GM18517 (cell line): ENCODE data around the gene ZNF385C.

ENCODE experiments used
- ATAC-seq: cut with Tn5 transposase; IDR thresholded peaks from one replicate; pipeline ENCODE4 v1.9.1; 2021; ENCODE audit warnings: mild to moderate bottlenecking, moderate library complexity; ENCODE audit not compliant: unreplicated experiment

Gene ZNF385C

DNA sequence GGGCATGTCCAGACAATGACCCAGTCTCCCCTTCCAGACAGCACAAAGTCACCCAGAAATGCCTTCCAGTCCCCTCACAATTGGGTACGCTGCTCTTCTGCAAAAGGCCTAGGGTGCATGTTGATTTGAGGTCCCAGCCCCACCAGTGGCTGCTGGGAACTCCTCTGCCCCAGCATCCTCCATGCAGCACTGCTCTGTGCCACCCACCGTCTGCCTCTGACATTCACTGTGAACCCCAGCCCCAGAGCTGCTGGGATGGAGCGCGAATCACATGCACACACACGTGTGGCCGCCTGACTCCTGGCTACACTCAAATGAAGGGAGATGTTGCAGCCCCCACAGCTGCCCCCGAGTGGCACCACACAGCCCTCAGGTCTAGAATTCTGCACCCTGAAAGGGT, 46.6 kb downstream of the ZNF385C start:
- no peak for ATAC-seq

DNA sequence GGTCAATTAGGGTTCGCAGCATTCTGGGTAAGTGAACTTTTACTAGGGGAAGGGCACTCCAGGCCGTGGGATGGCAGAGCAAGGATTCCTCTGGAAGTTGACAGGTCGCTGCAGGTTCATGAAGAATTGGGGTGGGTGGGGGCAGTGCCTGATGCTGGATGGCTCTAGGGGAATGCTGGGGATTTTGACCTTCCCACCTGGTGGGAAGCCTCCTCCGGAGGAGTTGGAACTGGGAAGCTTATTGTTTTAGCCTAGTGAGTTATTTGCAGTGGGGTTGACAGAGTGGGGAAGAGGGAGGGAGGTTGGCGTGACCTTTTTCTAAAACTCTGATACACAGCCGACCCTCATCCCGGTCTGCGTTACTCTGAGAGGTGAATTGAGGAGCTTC, 47.3 kb downstream of the ZNF385C start:
- no peak for ATAC-seq

DNA sequence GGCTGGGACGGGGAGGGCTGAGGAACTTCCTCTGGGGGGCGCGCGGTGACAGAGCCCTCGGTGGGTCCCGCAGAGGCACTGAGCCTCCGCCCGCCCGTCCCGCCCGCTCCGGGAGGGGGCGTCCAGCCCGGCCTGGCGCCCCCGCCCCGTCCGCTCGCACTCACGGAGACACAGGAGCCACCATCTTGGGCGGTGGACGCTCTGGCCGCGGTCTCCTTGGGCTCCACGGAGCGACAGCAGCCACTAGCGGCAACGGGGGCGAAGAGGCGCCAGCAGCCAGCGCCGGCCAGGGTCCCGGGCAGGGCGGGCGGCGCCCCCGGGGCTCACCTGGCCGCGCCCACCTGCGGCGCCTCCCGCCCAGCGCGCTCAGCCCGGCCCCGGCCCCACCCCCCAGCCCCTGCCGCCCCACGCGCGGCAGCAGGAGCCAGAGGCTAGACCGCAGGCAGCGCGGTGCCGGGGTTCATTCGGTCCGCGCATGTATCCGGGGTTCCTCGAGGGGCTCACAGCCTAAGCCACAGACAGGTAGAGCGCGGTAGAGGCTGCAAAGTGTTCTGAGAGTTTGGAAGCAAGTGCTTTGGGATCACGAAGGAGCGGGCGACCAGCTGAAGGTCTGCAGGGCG, 47.8 kb downstream of the ZNF385C start, which contains the start of gene C17orf113:
C17orf113 (minus strand) TSS at position 209 of the 620 bp plus-strand sequence. CDS start 7,225 bp downstream, outside the sequence.
- ATAC-seq = no peak

DNA sequence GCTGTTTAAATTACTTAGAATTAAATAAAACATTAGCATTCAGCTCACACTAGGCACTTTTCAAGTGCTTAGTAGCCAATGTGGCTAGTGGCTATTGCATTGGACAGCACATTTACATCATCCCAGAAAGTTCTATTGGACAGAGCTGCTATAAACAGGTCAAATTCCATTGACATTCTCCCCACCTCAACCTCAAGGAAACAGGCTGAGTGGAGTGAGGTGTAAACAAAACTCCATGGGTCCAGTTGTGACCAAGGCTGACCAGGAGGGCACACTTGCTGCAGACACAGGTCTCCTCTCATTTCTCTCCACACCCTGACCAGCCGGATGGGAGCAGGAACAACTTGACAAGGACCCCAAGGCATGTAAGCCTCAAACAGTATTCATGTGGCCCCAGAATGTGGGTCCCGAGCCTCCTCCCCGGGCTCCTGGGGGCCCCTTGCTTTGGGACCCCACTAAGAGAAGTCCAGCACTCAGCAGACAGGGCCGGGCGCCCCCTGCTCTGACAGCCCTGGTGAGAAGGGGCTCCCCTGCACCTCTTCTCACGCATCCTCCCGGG, 48.4 kb downstream of the ZNF385C start:
- no peak for ATAC-seq

DNA sequence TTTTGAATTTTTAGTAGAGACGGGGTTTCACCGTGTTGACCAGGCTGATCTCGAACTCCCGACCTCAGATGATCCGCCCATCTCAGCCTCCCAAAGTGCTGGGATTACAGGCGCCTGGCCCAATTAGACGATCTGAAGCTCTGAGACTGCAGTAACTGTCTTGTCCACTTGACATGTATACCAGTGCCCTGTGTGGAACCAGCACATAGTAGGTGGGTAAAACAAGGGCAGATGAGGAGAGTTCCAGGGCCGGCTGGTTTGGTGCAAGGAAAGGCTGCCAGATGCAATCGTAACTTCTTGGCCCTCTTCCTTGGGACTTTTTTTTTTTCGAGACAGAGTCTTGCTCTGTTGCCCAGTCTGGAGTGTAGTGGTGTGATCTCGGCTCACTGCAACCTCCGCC, 50.9 kb downstream of the ZNF385C start:
- ATAC-seq = no peak

DNA sequence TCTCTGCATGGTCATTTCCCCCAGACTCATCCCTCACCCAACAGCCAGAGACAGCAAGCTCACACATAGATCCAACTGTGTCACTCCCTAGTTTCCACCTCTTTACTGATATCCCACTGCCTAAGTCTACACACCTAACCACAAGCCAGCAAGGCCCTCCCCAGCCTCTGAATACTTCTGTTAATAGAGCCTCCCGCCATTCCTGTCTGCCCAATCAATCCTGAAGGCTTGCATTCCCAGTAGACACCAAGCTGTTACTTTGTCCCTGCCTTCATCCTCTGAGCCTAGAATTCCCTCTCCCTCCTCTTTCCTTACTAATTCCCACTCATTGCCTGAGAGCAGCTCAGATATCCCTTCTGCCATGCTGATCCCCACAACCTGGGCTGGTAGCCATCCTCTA, 52.6 kb downstream of the ZNF385C start:
- ATAC-seq = no peak

DNA sequence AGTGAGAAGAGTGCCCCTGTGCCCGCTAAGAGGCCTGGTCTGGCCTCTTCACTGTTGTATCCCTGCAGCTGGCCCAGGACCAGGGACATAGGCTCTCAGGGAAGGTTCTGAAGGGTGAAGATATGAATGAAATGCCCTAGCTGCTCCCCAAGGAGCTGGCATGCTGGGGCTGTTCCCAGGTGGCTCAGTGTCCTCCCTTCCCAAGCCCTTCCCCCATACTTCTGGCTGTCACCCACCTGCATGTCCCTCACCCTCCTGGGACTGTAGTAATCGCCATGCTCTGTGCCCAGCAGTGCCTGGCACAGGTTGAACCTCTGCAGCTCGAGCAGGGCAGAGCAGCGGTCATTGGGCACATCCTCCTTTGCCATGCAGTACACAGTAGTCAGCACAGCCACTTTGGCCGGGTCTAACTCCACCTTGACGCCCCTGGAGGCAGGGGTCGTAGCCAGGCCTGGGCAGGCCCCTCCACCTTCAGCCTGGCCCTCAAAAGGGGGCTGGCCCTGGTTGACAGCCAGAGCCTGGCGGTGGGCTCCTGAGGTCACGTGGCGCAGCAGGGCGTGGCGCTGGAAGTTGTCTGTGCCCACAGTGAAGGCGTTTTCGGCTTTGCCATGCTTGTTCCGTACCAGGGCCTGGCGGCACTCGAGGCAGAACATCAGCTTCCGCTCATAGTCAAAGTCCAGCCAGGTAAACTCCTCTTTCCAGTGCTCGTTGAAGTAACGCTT, 55.5 kb downstream of the ZNF385C start:
- no peak for ATAC-seq

DNA sequence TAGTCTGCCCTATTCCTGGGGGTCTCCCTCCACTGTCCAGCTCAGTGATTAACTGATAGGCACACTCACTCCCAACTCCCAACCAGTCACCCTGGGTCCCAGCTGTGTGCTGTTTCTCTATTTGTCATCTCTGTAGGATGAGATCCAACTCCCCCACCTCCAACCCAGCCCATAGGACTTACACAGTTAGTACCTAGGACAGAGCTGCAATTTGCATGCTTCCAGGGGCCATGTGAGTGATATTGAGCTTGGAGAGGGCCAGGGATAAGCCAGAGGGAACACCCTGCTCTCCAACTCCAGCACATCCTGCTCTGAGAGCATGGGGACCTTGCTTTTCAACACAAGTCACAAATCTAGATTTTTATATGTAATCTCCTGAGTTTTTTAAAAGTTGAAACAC, 56.7 kb downstream of the ZNF385C start:
- ATAC-seq = no peak

DNA sequence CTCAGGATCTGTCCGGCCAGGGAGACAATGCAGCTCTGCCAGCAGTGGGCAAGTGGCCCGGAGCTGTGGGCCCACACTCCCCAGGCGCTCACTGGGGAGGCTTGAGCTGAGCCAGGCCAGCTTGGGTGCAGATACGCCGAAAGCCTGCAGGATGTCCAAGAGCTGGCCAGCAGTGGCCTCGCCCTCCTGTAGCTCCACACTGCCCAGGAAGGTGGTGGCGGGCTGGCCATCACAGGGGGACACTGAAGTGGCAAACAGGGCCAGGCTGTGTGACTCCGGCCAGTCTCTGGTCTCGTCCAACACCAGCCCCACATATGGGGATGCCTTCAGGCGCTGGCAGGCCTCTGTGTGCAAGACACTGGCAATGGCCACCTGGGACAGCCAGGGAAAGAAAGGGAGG, 57.5 kb downstream of the ZNF385C start:
- no peak for ATAC-seq

DNA sequence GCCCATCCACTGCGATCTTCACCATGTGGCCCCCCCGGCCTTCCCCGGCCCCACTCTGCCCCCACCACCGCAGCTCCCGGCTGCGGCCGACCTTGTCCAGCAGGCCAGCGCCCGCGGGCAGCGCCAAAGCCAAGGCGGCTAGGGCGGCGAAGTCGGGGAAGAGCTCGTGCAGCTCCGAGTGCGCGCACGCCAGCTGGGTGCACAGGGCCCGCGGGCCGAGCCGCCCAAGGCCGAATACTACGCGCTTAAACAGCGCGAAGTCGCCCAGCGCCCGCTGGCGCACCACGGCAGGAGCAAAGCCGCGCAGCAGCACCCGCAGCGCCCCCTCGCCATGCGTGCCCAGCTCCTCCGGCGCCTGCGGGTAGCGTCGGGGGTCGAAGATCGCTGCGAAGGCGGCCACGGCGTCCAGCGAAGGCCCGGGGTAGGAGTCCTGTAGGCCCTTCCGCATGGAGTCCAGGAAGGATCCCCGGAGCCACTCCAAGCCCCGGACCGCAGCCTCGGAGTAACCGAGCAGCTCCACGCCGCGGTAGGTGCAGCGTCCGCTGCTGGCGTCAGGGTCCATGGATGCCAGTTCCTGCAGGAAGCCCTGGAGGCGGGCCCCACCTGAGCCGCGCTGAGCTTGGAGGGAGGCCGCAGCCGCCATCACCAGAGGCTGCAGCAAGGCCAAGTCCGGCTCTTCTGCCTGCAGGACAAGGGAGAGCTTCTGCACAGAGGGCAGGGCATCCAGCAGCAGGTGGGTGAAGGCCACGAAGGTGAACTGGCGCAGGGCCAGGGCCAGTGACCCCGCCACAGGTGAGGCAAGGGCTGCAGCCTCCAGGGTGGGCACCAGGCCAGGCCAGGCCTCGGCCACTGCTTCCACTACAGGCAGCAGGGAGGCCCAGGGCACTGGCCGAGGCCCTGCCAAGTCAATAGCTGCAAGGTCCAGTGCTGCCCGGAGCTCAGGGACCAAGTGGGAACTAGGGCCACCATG, 58.2 kb downstream of the ZNF385C start:
- no peak for ATAC-seq

DNA sequence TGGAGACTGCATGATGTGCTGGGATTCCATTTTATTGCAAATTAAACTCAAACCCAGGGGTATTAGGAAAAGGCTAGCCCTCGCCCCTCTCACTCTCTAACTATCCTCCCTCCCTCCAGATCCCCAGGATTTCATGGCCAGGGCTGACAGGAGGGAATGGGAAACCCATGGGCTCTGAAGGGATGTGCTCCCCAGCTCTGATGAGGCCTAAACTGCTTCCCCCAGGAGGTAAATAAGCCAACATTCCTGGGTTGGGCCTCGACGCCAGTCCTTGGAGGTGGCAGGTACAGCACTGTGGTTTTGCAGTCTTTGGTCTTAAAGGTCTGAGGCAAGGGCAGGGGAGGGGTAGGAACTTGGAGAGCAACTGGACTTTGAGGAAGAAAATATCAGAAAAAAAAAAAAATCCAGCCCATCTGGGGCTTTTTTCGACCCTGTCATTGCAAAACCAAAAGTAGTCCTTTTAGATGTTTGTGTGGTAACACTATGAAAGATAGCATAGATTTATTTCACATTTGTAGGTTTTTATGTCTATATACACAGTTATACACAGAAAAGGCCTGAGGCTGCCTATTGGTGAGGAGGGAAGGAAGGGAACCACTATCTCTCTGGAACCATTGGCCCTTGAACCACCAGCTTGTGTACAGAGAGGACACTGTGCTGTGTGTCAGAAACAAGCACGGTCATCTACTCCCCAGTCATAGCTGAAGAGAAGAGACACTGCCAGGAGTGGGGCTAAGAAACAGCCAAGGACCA, 59.9 kb downstream of the ZNF385C start:
- no peak for ATAC-seq

DNA sequence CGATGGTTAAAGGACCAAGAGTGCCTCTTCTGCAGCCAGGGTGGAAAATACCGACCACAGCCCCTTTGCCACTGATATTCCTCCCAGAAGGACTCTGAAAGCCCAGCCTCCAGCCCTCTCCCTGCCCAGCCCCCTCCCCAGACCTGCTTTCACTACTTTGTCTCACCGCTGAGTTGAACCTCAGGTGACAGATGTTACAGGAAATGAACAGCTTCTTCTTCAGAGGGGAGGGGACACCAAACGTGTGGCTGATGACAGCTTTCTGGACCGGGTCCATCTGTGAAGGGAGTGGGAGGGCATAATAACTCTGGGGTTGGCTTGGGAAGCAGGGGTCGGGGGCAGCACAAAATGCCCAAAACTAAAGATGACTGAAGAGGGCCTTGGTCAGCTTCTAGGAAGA, 64.2 kb downstream of the ZNF385C start:
- no peak for ATAC-seq

DNA sequence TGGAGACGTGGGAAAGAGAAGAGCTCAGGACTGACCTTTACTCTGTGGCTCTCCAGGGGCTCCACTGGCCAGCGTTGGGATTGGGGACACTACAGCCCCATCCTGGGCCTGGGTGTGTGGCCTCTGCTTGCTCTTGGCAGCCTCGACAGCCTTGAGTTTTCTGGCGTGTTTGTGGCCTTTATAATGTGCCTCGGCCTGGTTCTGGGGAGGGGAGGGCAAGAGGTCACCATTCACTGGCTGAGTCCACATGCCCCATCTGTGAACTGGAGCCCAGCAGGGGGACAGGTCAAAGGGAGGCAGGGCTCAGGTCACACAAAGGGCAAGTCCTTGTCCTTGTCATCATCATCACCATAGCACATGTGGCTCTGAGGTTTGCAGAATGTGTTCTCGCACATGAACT, 66.7 kb downstream of the ZNF385C start:
- no peak for ATAC-seq

DNA sequence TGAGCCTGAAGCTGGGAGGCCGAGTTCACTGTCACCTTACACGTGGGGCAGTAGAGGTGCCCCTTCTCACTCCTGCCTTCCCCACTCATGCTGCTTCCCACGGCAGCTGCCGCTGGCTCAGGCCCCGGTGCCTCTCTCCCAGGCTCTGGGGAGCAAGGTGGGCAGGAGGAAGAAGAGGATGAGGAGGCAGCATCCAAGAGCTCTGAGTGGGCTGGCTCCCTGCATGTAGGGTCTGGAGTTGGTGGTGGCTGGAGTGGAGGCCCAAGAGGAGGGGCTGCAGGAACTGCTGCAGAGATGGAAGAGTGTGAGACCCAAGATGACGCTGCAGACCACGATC, 69.5 kb downstream of the ZNF385C start:
- ATAC-seq = no peak

DNA sequence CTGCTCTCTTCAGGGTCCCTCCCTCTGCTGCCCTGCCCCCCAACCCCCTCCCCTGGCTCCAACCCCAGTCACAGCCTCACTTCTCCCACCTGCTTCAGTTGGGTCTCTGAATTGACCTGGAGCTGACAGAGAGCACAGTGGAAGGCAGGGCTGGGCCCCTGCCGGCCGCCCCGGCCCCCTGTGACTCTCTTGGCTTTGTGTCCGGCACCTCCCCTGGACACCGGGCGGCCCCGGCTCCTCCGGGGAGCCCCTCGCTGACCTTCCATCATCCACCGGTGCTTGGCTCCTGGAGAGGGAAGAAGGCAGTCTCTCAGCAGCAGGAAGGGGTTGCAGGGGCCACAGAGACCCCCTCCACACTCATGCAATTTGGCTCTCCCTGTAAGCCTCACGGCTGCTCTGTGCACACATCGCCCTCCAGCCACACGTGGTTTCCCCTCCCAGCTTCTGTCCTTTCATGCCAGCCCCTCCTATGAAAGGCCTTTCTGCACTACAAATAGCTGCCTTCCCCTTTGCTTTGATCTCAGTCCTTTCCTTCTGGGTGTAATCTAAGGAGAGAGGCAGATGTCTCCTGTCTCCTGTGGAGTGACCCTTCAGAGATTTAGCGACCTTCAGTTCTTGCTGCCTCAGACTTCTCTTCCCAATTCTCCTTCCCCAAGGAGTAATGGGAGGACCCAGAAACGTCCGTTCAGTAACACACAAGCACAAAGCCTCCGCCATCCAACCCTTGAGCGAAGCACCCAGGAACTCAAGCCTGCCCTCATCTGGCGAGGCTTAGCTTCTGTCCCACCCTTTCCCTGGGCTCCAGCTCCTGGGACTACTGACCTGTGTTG, 70.1 kb downstream of the ZNF385C start:
- no peak for ATAC-seq

DNA sequence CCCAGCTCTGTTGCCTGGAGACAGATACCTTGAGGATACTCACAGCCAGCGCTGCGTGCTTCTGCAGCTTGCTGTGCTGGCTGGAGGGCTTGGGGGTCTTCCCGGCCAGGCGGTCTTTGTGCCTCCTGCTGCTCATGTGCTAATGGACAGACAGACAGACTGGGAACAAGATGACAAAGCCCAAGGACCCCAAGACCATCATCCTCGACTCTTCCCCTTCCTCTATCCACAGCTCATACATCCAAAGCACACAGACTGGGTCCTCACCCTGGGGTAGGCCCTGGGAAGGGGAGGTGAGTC, 70.7 kb downstream of the ZNF385C start:
- ATAC-seq = no peak

DNA sequence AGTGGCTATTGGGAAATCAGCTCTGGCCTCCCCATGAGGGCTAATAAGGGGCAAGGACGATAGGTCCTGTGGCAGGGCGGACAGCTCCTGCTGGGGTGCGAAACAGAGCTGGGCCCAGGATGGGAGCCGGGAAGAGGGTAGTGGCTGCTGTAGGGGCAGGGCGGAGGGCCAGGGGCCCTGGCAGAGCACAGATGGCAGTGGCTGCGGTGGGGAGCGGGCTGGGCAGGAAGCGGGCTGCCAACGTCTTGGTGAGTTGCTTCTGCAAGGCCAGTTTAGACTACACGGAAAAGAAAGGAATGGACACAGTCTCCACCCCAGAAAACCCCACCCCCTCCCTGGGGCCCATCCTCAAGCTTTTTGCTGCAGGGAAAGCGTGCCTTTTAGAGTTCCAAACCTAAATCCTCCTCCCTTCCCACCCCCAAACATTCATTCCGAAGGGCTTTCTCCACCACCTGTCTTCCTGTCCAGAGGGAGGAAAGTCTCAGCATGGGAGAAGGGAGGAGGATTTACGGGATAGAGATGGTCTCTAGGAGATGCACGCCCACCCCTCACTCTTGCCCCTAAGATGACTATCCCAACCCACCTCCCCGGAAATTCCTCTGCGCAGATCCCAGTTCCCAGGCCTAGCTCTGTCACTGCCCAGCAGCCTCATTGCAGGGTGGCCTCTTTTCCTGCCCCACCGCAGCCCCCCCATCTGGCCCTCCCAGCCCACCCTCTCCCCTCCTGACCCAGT, 71.2 kb downstream of the ZNF385C start:
- no peak for ATAC-seq

DNA sequence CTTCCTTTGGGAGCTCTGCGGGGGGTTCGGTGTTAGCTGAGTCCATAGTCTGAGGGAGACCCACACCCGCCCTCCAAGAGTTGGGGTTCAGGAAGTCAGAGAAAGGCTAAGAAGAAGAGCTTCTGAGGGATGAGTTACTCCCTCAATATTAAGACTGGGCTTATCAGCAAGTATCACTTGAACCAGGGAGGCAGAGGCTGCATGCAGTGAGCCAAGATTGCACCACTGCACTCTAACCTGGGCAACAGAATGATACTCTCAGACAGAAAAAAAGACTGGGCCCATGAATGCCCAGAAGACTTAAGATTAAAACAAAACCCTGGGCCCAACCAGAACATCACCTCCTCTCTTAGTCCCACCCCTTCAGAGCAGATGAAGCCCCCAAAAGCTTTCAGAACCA, 72.3 kb downstream of the ZNF385C start:
- no peak for ATAC-seq

DNA sequence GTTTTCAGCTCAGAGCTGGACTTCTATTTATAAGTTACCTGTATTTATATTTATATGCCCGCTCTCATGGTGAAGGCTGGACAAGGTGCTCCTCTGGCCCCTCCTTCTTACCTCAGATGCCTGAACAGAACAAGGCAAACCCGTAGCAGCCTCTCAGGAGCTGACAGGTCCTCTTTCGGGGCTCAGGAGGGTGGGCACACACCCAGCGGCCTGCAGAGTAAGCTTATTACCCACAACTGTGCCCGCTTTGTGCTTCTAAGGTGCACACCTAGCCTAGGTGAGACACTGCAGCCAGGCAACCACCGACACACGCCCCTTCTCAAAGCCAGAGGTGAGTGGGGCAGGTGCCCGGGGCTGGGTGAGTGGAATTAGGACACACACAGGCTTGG, 73.1 kb downstream of the ZNF385C start:
- ATAC-seq = no peak
